GM20000 (cell line): ENCODE data around the gene CLTB.

Experiments used
- DNase-seq: peaks from one replicate; pipeline ENCODE4 v3.0.0; 2012; ENCODE audit warnings: low spot score
- TF ChIP-seq, protein P1 (sequence below): IDR thresholded peaks from 2 replicates; pipeline ENCODE4 v1.5.1; 2012; ENCODE audit warnings: mild to moderate bottlenecking, control low read depth; ENCODE audit errors: extremely low read depth, missing control alignments

Gene CLTB

DNA sequence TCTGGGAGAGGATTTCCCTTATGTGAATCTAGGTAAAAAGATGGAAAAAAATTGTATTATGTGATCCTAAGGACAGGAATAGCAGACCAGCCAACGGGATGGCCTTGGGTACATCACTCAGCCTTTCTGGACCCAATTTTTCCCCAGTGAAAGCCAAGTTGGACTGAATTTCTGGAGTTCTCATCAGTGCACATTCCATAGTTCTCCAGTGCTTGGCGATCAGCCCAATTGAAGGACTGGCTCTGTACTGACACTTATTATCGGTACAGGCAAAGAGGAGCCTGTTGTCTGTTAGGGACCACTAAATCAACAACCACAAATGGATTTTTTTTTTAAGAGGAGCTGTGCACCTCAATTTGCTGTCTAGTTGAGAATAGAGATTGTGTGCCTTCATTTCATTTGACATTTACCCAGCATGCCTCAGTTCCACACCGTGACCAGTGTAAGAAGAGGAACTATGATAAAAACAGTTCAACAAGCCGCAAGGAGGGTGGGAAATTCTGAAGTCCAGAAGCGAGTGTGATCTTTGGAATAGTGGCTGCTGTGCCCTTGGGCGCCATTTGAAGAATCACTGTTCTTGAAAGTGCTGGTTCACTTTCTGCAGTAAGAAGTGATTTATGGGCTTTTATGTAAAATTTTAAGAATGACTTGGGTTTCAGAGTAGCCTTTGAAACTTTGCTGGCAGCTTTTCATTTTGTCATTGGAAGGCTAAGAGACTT lies 43.1 kb downstream of the CLTB start:
- no peak for DNase-seq
- TF ChIP-seq, protein P1, sequence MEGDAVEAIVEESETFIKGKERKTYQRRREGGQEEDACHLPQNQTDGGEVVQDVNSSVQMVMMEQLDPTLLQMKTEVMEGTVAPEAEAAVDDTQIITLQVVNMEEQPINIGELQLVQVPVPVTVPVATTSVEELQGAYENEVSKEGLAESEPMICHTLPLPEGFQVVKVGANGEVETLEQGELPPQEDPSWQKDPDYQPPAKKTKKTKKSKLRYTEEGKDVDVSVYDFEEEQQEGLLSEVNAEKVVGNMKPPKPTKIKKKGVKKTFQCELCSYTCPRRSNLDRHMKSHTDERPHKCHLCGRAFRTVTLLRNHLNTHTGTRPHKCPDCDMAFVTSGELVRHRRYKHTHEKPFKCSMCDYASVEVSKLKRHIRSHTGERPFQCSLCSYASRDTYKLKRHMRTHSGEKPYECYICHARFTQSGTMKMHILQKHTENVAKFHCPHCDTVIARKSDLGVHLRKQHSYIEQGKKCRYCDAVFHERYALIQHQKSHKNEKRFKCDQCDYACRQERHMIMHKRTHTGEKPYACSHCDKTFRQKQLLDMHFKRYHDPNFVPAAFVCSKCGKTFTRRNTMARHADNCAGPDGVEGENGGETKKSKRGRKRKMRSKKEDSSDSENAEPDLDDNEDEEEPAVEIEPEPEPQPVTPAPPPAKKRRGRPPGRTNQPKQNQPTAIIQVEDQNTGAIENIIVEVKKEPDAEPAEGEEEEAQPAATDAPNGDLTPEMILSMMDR: no peak

DNA sequence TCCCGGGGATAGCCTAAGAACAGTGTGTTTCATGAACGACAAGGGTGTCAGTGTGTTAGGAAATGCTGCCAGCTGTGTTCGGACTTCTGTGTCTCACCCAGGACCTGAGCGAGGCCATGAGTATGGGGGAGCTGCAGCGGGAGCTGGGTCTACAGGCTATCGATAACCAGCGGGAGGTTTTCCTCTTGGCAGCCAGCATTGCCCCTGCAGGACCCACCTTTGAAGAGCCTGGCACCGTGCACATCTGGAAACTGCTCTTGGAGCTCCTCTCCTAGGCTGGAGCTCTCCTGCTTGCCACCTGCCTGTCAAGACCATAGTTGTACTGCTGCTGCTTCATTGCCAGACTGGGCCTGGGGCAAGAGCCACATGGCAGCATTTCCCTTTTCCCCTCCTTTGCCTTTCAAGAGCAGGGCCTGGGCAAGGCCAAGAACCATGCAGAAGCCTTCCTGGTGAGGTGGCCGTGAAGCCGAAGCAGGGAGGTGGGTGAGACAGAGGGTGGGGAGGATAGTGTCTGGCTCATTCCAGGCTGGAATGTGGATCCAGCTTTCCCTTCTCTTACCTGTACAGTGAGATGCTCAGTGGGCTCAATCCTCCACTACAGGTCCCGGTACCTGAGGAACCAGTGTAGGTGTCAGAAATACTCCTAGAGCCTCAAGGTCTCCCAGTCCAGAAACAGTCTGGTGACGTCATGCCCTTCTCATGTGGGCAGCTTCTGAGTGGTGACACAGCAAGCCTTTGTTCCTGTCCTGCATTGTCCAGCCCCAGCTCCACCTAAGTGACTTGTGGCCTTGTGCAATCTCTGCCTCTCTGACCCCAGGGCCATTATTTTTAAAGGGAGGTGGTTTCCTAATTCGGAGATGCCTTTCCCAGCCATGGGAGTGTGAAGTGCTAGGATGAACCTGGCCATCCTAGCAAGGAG lies 44.5 kb downstream of the CLTB start:
- TF ChIP-seq, protein P1: no peak
- no peak for DNase-seq

DNA sequence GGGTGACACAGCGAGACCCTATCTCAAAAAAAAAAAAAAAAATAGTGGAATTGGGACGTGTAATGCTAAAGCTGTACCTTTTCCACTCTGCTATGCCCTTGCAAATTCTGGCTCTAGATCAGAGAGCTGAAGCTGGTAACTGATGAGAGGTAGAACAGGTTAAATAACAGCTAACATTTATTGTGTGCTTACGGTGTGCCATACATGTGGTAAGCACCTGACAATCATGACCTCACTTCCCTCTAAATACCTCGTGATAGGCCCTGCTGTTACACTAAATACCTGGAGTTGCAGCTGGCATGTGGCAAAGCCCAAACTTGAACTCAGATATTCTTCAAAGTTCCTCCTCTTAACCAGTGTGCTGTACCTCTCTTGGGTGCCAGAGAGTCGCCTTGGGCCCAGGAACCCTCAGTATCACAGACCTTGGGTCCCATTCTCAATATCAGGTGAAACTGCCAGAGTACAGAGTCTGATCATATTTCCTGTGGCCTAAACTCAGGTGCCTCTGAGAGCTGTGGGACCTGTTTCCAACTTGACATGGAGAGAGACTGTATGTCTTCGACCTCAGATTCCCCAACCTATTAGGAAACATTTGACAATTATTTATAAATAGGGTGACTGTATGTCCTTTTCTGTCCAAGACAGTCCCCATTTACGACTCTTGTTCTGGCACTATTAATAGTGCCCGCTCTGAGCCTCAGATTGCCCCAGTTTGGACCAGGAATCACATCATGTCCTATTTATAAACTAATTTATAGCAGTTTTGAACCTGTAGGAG lies 46.2 kb downstream of the CLTB start:
- TF ChIP-seq, protein P1: no peak
- DNase-seq: no peak

DNA sequence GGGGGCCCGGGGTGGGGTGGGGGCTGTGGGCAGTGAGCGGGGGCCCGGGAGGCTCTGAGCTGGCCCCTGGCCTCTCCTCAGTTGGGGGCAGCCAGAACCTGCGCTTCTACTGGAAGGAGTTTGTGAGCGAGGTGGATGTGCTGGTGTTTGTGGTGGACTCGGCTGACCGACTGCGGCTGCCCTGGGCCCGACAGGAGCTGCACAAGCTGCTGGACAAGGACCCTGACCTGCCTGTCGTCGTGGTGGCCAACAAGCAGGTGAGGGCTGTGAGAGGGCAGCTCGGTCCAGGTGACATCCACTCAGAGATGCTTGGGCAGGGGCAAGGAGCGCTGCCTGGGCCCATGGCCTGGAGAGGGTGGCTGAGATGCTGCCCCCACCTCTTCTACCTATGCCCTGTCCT lies 47.6 kb downstream of the CLTB start:
- TF ChIP-seq, protein P1: no peak

DNA sequence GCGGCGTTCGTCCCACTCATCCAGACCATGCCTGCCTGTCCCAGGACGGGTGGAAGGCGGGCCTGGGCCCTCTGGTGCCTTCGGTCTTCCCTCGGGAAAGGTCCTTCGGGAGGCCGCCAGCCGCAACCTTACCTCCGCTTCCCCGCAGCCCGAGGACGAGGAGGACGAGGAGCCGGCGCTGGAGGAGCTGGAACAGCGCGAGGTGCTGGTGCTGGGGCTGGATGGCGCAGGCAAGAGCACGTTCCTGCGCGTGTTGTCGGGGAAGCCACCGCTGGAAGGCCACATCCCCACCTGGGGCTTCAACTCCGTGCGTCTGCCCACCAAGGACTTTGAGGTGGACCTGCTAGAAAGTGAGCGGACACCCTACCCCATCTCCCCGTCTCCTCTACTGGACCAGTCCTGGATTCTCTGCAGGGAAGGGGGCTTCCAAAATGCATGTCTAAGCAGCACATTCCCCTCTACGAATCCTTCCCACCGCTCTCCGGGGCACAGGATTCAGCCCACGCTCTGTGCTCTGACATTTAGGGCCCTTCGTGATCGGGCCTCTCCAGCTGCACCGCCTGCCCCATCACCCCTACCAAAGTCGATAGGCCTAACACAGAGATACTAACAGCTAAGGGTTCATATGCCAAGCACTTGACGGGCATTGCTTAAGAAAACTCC lies 50.0 kb downstream of the CLTB start:
- no peak for DNase-seq
- TF ChIP-seq, protein P1: no peak

More for the DNA sequence above, 47.6 kb downstream of the CLTB start:
- DNase-seq: no peak

DNA sequence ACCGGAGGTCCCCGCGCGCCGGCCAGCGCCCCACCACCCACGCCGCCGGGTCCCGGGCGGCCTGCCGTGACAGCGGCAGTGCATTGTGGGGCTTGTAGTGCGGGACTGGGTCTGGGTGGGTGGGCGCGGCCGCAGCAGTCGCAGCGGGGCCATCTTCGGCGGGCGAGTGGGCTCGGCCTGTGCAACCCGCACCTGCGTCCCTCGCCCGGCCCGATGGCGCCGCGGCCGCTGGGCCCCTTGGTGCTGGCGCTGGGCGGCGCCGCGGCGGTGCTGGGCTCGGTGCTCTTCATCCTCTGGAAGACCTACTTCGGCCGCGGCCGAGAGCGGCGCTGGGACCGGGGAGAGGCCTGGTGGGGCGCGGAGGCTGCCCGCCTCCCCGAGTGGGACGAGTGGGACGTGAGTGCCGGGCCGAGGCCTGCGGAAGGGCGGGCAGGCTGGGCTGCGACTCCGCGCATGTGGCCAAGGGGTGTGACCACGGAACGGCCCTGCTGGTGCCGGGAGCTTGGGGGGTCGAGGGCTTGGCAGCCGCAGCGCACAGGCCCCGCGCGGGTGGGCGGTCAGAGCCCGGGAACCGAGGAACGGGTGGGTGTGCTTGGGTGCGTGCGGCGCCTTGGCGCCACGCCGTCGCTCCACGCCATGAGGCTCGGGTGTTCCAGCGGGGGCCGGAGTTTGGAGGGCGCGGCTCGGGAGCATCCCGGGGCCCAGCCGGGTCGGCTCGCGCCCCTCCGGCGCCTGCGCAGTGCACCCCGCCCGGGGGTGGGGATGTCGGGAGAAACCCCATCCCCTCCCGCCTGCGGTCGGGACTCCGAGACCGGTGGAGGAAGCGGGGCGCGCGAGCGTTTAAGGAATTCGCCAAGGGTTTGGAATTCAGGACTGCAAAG lies 50.7 kb downstream of the CLTB start, which contains the start of gene ARL10:
ARL10 (plus strand) TSS at position 137 of the 881 bp plus-strand sequence; CDS start at position 214, 77 bp downstream.
- DNase-seq: peak; percentile 89
- TF ChIP-seq, protein P1: no peak
